Activated naive CD4-positive, alpha-beta T cell treated with anti-CD3 and anti-CD28 coated beads, Interleukin-2, amount 10 ng/mL, durations not matched to agents 5 hours and 36 hours (primary cell): ENCODE measurements around the gene PLAC8. TPM values are rescaled to one million over a fixed set of nuclear protein-coding genes. Genes with fewer than 3 reads are reported as not detected.

Source experiments
- total RNA-seq, 2 experiments: library from RNA; stranded (reverse); gene quantifications; one replicate each; pipeline ENCODE4 v1.2.3, GENCODE V29; 2021

PLAC8 gene
- total RNA-seq = 100 to 1,000 TPM; 523 to 533 TPM

GRCh38 chr4:83114576-83114975 lies at the start of gene PLAC8:
Gene PLAC8 (minus strand): TSS chr4:83114729. CDS start chr4:83107921, 6,808 bp downstream.

Other genes with a start within 250 kb of the PLAC8 start
- gene SEC31A, start 223.6 kb downstream of the PLAC8 start, total RNA-seq = 100 to 1,000 TPM; 124 to 128 TPM
- gene THAP9, start 214.0 kb downstream of the PLAC8 start, total RNA-seq = 1 to 10 TPM; 3.0 to 3.1 TPM
- 10 to 100 TPM; 28.7 to 29.5 TPM for gene LIN54, start 103.9 kb downstream of the PLAC8 start, total RNA-seq
- 10 to 100 TPM; 26.0 to 28.6 TPM for gene COPS4, start 79.5 kb downstream of the PLAC8 start, total RNA-seq
- 10 to 100 TPM; 10.7 to 13.1 TPM for gene COQ2, start 170.1 kb upstream of the PLAC8 start, total RNA-seq
- gene HPSE, start 220.1 kb upstream of the PLAC8 start, total RNA-seq = 10 to 100 TPM; 20.7 to 21.0 TPM